Measurements from ENCODE around the gene POLR1E.
"Not testable (repeated sequence)": the region's sequence is repeated elsewhere in the genome, so short reads cannot be mapped to it uniquely, and the experiment has no call there.

POLR1E gene

GRCh38 chr9:37465249-37466036, 20.3 kb upstream of the POLR1E start, which contains the start of gene ZBTB5:
Gene ZBTB5, minus strand, starts transcription at chr9:37465450. Its CDS starts 22,899 bp downstream, at chr9:37442551.
- DNase-seq = peak; percentile 96 to 97

- DNase-seq = peak; percentile 15 to 25
Observed at GRCh38 chr9:37466037-37466709, 19.6 kb upstream of the POLR1E start.

- DNase-seq = not testable (repeated sequence)
Observed at GRCh38 chr9:37467530-37467929, 18.2 kb upstream of the POLR1E start.

DNA sequence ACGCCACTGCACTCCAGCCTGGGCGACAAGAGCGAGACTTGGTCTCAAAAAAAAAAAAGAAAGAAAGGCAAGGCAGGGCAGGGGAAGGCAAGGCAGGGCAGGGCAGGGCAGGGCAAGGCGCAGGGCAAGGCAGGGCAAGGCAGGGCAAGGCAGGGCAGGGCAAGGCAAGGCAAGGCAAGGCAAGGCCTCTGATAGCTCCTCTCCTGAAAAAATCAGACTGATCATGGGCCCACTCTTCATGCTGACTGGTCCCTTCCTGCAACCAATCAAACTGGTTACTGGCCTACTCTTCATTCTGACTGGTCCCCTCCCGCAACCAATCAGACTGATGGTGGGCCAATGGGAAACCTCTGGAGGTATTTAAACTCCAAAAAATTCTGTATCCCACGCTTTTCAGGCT, 17.1 kb upstream of the POLR1E start:
- no peak for DNase-seq

DNA sequence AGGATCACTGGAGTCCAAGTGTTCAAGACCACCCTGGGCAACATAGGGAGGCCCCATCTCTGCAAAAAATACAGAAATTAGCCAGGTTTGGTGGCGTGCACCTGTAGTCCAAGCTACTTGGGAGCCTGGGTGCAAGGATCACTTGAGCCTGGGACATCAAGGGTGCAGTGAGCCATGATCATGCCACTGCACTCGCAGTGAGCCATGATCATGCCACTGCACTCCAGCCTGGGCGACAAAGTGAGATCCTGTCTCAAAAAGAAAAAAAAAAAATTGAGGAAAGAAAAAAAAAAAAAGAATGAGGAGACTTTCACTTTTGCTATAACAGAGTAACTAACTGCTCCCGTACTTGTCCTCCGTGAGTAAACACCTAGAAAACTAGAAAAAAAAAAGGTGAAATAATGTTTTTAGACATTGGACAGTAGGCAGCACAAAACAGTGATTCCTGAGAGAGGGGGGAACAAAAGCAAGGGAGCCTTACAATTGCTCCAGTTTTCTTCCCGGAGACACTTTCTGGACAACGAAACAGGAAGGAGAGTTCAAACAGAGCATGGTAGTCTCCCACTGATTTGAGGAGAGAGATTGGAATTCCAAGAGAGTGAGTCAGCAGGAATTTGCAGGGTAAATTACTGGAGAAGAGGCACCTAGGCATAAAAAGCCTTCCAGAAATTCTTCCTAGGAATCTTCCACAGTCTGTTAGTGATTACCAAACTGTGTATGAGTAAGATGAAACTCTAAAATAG, 13.6 kb upstream of the POLR1E start:
- DNase-seq = no peak

GRCh38 chr9:37473982-37474381, 11.8 kb upstream of the POLR1E start:
- not testable (repeated sequence) for DNase-seq

DNA sequence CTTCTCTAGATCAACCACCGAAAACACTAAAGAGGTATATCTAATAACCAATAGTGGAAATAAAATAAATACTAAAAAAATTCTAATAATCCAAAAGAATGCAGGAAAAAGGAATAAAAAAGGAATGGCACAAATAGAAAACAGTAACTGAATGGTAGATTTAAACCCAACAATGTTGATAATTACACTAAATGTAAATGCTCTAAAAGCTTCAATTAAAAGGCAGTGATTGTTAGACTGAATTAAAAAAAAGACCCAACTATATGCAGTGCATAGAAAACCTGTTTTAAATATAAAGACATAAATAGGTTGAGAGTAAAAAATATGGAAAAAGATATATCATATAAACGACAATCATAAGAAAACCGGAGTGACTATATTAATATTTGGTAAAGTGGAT, 11.3 kb upstream of the POLR1E start:
- DNase-seq = no peak

GRCh38 chr9:37476930-37477329, 8.8 kb upstream of the POLR1E start:
- no peak for DNase-seq

- not testable (repeated sequence) for DNase-seq
Observed at GRCh38 chr9:37477443-37477842, 8.3 kb upstream of the POLR1E start.

- DNase-seq = not testable (repeated sequence)
Observed at GRCh38 chr9:37477987-37478619, 7.6 kb upstream of the POLR1E start.

DNA sequence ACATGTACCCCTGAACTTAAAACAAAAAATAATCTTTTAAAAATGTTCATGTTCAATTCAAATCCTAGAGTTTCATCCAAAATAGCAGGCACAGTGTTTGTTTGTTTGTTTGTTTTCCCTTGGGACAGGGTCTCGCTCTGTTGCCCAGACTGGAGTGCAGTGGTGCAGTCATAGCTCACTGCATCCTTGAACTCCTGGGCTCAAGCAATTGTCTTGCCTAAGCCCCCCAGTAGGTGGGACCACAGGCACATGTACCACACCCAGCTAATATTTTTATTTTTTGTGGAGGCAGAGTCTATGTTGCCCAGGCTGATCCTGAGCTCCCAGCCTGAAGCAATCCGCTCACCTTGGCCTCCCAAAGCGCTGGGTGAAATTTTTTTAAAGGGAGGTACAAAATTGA, 5.0 kb upstream of the POLR1E start:
- no peak for DNase-seq

DNA sequence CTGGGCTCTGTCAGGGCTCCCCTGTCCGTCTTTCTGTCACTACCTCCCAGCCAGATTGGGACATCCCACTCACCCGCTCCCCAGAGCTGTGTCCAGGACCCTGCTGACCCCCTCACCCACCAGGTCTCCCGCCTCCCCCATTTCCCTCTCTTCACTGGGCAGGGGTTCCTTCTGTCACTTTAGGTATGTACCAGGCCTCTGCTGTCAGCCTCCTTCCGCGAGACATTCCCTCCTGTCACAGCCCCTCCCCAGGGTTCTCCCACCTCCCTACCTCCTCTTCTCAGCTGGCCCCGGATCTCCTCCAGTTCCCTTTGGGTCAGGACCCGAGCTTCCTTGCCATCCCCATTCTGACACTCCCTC, 488 bp downstream of the POLR1E start:
- no peak for DNase-seq

DNA sequence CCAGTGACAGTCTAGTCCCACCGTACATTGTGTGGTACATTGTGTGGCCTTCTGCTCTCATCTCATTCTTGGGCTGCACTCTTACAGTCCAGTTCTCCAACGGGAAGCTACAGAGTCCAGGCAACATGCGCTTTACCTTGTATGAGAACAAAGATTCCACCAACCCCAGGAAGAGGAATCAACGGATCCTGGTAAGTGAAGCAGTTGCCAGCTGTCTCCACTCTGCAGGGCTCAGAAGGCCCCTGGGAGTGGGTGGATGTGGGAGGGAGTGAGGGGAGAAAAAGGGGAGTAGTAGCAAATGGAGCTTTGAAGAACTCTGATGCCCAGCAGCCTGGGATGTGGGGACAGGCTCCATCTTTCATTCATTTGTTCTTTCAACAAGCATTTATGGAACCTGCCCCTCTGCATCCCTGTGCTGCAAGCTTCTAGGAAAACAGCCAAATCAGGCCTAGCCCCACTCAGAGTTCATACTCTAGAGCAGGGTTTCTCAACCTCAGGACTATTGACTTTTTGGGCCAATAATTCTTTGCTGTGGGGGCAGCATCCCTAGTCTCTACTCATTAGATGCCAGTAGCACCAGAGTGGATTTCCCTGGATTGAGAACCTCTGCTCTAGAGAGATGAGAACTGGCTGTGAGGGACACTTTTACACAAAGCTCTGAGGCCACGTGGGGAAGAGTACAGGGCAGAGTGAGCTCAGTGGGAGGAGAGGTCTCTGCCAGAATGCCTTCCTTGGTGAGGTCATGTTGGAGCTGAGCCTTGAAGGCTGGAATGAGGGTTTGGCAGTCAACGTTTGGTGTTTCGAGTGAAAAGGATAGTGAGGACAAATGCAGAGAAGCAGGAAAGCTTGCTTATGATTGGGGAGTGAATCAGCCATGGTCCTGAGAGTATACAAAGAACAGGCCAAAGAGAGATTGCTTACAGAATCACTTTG, 1.1 kb downstream of the POLR1E start:
- DNase-seq = no peak

DNA sequence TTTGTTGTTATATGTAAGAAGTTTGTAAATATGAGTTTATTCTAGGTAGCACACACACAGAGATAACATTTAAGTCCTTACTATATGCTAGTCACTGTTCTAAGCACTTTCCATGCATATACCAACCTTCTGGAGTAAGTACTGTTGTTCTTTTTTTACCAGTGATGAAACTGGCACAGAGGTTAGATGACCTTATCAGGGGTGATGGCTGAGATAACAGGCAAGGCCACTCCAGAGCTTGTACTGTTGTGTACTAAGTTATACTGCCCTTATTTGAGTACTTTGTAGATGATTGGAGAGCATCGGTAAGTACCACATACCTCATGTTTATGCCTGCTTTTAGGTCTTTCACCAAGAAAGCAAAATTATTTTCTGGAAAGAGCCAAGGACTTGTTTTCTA, 6.2 kb downstream of the POLR1E start:
- no peak for DNase-seq

DNA sequence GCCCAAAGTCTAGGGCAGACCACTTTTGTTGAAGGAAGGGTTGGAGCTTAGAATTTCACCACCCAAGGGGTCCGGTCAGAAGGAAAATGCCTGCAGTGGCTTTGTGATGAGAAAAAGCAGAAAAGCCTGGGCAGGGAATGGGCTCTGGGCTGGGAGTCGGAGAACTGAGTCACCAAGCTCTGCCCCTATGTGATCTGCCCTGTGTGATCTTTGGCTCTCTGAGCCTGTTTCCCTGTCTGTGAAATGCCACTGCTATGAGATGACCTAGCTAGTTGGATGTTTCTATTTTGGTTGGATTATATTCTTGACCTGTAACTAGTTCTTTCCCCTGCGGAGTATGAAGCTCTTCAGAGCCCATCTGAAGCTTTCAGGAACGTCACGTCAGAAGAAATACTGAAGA, 9.8 kb downstream of the POLR1E start:
- no peak for DNase-seq

- DNase-seq = no peak
Observed at GRCh38 chr9:37496020-37496419, 10.3 kb downstream of the POLR1E start.

DNA sequence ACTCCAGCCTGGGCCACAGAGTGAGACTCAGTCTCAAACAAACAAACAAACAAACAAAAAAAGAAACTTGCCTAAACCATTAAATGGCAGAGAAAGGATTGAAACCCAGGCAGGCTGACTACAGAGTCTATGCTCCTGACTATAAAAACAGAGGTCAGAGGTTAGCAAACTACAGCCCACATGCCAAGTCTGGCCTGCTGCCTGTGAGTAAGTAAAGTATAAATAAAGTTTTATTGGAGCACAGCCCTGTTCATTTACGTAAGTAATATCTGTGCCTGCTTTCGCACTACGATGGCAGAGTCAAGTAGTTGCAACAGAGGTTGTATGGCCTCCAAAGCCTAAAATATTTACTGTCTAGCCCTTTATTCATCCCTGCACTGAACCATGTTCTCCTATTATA, 11.6 kb downstream of the POLR1E start:
- DNase-seq = no peak

GRCh38 chr9:37498457-37498856, 12.7 kb downstream of the POLR1E start:
- DNase-seq = no peak

- no peak for DNase-seq
Observed at GRCh38 chr9:37499297-37499696, 13.5 kb downstream of the POLR1E start.

- DNase-seq = no peak
Observed at GRCh38 chr9:37501957-37502596, 16.3 kb downstream of the POLR1E start.

DNA sequence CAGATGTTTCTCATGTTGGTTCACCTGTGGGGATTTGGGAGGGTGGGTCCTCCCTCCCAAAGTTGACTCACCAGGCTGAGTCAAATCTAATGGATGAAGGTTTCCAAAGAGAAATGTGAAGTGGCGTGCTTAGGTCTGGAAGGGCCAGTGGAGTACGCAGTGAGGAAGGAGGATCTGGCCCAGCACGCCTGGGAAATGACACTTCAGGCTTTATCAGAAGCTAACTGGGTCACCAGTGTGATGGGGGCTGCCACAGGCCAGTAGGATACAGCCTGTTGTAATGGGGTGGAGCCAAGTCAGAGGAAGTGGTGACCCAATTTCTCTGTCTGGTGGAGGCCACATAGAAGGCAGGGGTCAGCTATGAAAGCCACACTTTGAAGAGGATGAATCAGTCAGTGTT, 18.0 kb downstream of the POLR1E start:
- no peak for DNase-seq

- DNase-seq = no peak
Observed at GRCh38 chr9:37504605-37505004, 18.9 kb downstream of the POLR1E start.
